ENCODE data around the gene SERF1B.
"Not testable (repeated sequence)": the region's sequence is repeated elsewhere in the genome, so short reads cannot be mapped to it uniquely, and the experiment has no call there.

- TF ChIP-seq CTCF (IDR thresholded peaks at IDR 0.05; ENCODE audit: borderline replicate concordance, extremely low read depth, low read length, poor library complexity, severe bottlenecking); EZH2 (IDR thresholded peaks at IDR 0.05; ENCODE audit: borderline replicate concordance, low read depth, low read length, severe bottlenecking): not testable (repeated sequence)
Measured at GRCh38 chr5:69995535-69995934, 29.5 kb upstream of the SERF1B start.

Measured in DND-41 (cell line).